ENCODE results near the gene PCDHGB5.
"Not testable (repeated sequence)": the region's sequence is repeated elsewhere in the genome, so short reads cannot be mapped to it uniquely, and the experiment has no call there.

The PCDHGB5 gene

DNA sequence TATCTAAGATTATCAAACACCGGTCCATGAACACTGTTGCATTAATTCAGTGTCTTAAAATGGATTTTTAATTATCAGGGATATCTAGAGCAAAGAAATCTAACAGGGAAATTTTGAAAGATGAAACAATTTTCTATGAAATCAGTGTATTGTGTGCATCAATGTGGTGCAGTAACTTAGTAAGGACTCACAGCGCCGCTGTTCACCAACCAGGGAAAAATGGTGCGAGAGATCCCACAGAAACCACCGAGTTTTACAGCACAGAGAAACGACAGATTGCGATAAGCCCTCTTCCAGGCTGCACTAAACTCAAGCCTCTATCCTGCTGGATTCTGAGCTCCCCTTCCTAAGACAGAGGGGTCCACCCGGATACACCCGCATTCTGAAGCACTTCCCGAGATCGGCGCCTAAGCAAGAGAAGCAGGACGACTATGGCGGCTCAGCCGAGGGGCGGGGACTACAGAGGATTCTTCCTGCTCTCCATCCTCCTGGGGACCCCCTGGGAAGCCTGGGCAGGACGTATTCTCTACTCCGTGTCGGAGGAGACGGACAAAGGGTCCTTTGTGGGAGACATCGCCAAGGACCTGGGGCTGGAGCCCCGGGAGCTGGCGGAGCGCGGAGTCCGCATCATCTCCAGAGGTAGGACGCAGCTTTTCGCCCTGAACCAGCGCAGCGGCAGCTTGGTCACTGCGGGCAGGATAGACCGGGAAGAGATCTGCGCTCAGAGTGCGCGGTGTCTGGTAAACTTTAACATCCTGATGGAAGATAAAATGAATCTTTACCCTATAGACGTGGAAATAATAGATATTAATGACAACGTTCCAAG lies 15.1 kb upstream of the PCDHGB5 start, which contains the start of gene PCDHGA7:
PCDHGA7 (plus strand) TSS at position 274 of the 826 bp plus-strand sequence; CDS start at position 432, 158 bp downstream.
- no peak for DNase-seq

DNA sequence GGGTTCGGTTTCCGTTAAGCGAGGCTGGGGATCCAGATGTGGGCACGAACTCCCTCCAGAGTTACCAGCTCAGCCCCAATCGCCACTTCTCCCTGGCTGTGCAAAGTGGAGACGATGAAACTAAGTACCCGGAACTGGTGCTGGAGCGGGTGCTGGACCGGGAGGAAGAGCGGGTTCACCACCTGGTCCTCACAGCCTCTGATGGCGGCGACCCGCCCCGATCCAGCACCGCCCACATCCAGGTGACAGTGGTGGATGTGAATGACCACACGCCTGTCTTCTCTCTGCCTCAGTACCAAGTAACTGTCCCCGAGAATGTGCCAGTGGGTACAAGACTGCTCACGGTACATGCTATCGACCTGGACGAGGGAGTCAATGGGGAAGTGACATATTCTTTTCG lies 14.4 kb upstream of the PCDHGB5 start:
- no peak for DNase-seq

- no peak for DNase-seq
Observed at GRCh38 chr5:141384471-141385267, 13.1 kb upstream of the PCDHGB5 start.

DNA sequence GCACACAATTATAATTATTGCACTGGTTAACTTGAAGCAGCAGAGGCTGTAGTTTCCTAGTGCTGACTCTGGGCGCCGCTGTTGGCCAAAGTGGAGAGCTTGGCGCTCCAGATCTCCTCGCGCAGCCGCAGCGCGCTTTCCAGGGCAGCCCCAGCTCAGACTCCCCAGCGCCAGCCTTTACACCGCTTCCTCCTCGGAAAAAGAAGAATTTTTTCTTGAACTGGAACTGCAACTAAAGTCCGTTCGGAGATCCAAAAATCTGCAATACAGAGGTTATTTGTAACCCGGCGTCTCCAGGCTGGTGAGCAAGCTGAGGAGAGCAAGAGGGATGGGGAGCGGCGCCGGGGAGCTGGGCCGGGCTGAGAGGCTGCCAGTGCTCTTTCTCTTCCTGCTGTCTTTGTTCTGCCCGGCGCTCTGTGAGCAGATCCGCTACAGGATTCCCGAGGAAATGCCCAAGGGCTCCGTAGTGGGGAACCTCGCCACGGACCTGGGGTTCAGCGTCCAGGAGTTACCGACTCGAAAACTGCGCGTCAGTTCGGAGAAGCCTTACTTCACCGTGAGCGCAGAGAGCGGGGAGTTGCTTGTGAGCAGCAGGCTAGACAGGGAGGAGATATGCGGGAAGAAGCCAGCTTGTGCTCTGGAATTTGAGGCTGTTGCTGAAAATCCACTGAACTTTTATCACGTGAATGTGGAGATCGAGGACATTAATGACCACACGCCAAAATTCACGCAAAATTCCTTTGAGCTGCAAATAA lies 10.0 kb upstream of the PCDHGB5 start, which contains the start of gene PCDHGB4:
PCDHGB4 (plus strand) TSS at position 142 of the 755 bp plus-strand sequence; CDS start at position 329, 187 bp downstream.
- not testable (repeated sequence) for DNase-seq

GRCh38 chr5:141388661-141389060 lies 9.1 kb upstream of the PCDHGB5 start:
- DNase-seq = no peak

DNA sequence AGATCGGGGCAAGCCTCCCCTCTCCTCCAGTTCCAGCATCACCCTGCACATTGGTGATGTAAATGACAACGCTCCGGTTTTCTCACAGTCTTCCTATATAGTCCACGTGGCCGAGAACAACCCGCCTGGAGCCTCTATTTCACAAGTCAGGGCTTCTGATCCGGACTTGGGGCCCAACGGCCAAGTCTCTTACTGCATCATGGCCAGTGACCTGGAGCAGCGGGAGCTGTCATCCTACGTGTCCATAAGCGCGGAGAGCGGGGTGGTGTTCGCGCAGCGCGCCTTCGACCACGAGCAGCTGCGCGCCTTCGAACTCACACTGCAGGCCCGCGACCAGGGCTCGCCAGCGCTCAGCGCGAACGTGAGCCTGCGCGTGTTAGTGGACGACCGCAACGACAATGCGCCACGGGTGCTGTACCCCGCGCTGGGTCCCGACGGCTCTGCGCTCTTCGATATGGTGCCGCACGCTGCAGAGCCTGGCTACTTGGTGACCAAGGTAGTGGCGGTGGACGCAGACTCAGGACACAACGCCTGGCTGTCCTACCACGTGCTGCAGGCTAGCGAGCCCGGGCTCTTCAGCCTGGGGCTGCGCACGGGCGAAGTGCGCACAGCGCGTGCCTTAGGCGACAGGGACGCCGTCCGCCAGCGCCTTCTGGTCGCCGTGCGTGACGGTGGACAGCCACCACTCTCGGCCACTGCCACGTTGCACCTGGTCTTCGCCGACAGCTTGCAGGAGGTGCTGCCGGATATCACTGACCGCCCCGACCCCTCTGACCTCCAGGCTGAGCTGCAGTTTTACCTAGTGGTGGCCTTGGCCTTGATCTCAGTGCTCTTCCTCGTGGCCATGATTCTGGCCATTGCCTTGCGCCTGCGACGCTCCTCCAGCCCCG lies 8.3 kb upstream of the PCDHGB5 start:
- DNase-seq = no peak

GRCh38 chr5:141392429-141393198 lies 5.1 kb upstream of the PCDHGB5 start, which contains the start of gene PCDHGA8:
Gene PCDHGA8, plus strand, starts transcription at chr5:141392633. Its CDS starts 181 bp downstream, at chr5:141392814.
- no peak for DNase-seq

DNA sequence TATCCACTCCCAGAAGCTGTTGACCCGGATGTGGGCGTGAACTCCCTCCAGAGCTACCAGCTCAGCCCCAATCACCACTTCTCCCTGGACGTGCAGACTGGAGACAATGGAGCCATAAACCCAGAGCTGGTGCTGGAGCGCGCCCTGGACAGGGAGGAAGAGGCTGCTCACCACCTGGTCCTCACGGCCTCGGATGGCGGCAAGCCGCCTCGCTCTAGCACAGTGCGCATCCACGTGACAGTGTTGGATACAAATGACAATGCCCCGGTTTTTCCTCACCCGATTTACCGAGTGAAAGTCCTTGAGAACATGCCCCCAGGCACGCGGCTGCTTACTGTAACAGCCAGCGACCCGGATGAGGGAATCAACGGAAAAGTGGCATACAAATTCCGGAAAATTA lies 4.5 kb upstream of the PCDHGB5 start:
- DNase-seq = no peak

DNA sequence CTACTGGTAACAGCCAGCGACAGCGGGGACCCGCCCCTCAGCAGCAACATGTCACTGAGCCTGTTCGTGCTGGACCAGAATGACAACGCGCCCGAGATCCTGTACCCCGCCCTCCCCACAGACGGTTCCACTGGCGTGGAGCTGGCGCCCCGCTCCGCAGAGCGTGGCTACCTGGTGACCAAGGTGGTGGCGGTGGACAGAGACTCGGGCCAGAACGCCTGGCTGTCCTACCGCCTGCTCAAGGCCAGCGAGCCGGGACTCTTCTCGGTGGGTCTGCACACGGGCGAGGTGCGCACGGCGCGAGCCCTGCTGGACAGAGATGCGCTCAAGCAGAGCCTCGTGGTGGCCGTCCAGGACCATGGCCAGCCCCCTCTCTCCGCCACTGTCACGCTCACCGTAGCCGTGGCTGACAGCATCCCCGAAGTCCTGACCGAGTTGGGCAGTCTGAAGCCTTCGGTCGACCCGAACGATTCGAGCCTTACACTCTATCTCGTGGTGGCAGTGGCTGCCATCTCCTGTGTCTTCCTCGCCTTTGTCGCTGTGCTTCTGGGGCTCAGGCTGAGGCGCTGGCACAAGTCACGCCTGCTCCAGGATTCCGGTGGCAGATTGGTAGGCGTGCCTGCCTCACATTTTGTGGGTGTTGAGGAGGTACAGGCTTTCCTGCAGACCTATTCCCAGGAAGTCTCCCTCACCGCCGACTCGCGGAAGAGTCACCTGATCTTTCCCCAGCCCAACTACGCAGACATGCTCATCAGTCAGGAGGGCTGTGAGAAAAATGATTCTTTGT lies 3.2 kb upstream of the PCDHGB5 start:
- DNase-seq = not testable (repeated sequence)

GRCh38 chr5:141398608-141399007 lies 861 bp downstream of the PCDHGB5 start:
- no peak for DNase-seq

- no peak for DNase-seq
Observed at GRCh38 chr5:141399555-141400258, 2.0 kb downstream of the PCDHGB5 start.

- DNase-seq = no peak
Observed at GRCh38 chr5:141402553-141403243, 5.0 kb downstream of the PCDHGB5 start, which contains the start of gene PCDHGA9. Gene PCDHGA9, plus strand, starts transcription at chr5:141402778. Its CDS starts 175 bp downstream, at chr5:141402953.

DNA sequence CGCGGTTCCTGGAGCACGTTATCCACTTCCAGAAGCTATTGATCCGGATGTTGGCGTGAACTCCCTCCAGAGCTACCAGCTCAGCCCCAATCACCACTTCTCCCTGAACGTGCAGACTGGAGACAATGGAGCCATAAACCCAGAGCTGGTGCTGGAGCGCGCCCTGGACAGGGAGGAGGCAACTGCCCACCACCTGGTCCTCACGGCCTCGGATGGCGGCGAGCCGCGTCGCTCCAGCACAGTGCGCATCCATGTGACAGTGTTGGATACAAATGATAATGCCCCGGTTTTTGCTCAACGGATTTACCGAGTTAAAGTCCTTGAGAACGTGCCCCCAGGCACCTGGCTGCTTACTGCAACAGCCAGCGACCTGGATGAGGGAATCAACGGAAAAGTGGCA lies 5.6 kb downstream of the PCDHGB5 start:
- no peak for DNase-seq

DNA sequence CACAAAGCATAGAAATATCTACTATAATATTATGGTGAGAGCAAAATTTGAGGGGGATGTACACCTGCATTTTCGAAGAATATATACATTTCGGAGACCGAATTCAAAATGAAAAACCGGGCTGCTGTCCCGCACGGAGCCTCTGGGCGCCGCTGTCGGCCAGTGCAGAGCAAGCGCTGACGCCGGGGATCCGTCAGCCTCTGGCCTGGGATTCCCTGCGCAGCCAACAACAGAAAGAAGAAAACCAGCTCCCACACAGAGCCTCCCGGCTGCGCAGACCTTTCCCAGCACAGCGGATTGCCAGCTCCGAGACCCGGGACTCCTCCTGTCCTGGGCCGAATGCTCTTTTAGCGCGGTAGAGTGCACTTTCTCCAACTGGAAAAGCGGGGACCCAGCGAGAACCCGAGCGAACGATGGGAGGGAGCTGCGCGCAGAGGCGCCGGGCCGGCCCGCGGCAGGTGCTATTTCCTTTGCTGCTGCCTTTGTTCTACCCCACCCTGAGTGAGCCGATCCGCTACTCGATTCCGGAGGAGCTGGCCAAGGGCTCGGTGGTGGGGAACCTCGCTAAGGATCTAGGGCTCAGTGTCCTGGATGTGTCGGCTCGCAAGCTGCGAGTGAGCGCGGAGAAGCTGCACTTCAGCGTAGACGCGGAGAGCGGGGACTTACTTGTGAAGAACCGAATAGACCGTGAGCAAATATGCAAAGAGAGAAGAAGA lies 10.2 kb downstream of the PCDHGB5 start, which contains the start of gene PCDHGB6:
PCDHGB6 (plus strand) TSS at position 232 of the 716 bp plus-strand sequence; CDS start at position 414, 182 bp downstream.
- peak; percentile 31 for DNase-seq

GRCh38 chr5:141409598-141410306 lies 12.0 kb downstream of the PCDHGB5 start:
- no peak for DNase-seq

- DNase-seq = no peak
Observed at GRCh38 chr5:141411575-141411974, 13.8 kb downstream of the PCDHGB5 start.
